NCI-H2107 treated with DMSO at 0.1 percent for 48 hours (cell line): ENCODE measurements around the gene MED13.
"Not testable (repeated sequence)": the region's sequence is repeated elsewhere in the genome, so short reads cannot be mapped to it uniquely, and the experiment has no call there.

Experiments used
- DNase-seq: peaks from one replicate; lab custom pipeline; 2025; ENCODE audit not compliant: unreplicated experiment; lab: John Stamatoyannopoulos, UW

MED13 gene

GRCh38 chr17:62057696-62058095 is 7.4 kb downstream of the MED13 start:
- DNase-seq: no peak

- no peak for DNase-seq
Measured at GRCh38 chr17:62052765-62053338, 12.2 kb downstream of the MED13 start.

GRCh38 chr17:62051053-62051452 is 14.0 kb downstream of the MED13 start:
- DNase-seq: no peak

- DNase-seq: no peak
Measured at GRCh38 chr17:62049299-62049698, 15.8 kb downstream of the MED13 start.

- DNase-seq: no peak
Measured at GRCh38 chr17:62048262-62048661, 16.8 kb downstream of the MED13 start.

GRCh38 chr17:62045517-62045916 is 19.6 kb downstream of the MED13 start:
- DNase-seq: no peak

- DNase-seq: no peak
Measured at GRCh38 chr17:62045109-62045508, 20.0 kb downstream of the MED13 start.

- DNase-seq: no peak
Measured at GRCh38 chr17:62043602-62044001, 21.5 kb downstream of the MED13 start.

GRCh38 chr17:62043140-62043539 is 21.9 kb downstream of the MED13 start:
- no peak for DNase-seq

GRCh38 chr17:62038248-62038647 is 26.8 kb downstream of the MED13 start:
- no peak for DNase-seq

- DNase-seq: no peak
Measured at GRCh38 chr17:62033317-62033716, 31.8 kb downstream of the MED13 start.

GRCh38 chr17:62032480-62032879 is 32.6 kb downstream of the MED13 start:
- no peak for DNase-seq

GRCh38 chr17:62030264-62030663 is 34.8 kb downstream of the MED13 start:
- DNase-seq: no peak

GRCh38 chr17:62024866-62025265 is 40.2 kb downstream of the MED13 start:
- DNase-seq: no peak

- no peak for DNase-seq
Measured at GRCh38 chr17:62017912-62018311, 47.2 kb downstream of the MED13 start.

- DNase-seq: no peak
Measured at GRCh38 chr17:62017496-62017895, 47.6 kb downstream of the MED13 start.

- no peak for DNase-seq
Measured at GRCh38 chr17:62014526-62014925, 50.6 kb downstream of the MED13 start.

GRCh38 chr17:62009220-62009619 is 55.9 kb downstream of the MED13 start:
- DNase-seq: no peak

- DNase-seq: no peak
Measured at GRCh38 chr17:62008294-62008693, 56.8 kb downstream of the MED13 start.

- DNase-seq: no peak
Measured at GRCh38 chr17:62004388-62004787, 60.7 kb downstream of the MED13 start.

GRCh38 chr17:62003141-62003540 is 61.9 kb downstream of the MED13 start:
- DNase-seq: not testable (repeated sequence)

- no peak for DNase-seq
Measured at GRCh38 chr17:62001105-62001504, 64.0 kb downstream of the MED13 start.

- no peak for DNase-seq
Measured at GRCh38 chr17:62000186-62000585, 64.9 kb downstream of the MED13 start.

GRCh38 chr17:61998534-61998933 is 66.5 kb downstream of the MED13 start:
- DNase-seq: not testable (repeated sequence)
